HG03108 (cell line): ENCODE results near the gene ARID3C.
A peak's percentile ranks its signal among the peaks of the same experiment; 100 is the strongest.
"Not testable (repeated sequence)": the region's sequence is repeated elsewhere in the genome, so short reads cannot be mapped to it uniquely, and the experiment has no call there.

Experiments used
- ATAC-seq: cut with Tn5 transposase; IDR thresholded peaks from one replicate; pipeline ENCODE4 v1.9.1; 2021; ENCODE audit warnings: moderate library complexity; ENCODE audit not compliant: unreplicated experiment

ARID3C gene

DNA sequence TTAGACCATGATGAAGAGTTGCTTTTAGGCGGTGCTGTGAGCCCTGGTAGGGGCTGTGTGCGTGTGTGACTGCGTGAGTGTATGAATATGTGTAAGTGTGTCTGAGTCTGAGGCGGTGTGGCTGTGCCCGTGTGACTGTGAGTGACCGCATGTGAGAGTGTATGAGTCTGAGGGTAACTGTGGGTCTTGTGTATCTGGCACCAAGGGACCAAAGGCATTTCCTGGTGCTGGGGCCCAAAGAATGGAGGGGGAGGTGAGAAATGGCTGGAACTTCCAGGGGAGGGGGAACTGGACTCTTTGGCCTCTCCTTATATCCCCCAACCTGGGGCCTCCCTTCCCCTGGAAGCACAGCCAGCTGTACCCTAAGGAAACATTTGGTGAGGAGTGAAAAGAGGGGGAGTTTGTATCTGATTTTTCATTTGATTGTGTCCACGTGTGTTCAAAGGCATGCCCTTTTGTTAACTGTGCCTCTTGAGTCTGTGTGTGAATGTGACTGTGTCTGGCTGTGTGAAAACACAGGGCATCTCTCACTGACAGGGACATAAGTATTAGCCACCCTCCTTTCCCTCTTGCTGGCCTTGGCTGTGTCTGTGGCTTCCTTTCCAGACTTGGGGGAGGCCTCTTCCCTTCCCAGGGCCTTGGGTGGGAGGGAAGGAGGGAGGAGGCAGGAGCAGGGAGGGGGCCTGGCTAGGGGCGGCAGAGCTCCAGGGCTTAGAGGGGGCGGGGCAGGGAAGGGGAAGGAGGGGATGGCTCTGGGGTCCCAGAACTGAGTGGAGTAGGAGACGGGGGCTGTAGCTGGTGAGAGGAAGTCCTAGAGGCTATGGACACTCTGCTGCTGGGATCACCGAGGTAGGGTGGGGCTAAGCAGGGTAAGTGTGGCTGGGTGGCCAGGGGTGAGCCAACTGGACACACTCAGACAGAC lies 24.5 kb upstream of the ARID3C start:
- ATAC-seq: no peak

DNA sequence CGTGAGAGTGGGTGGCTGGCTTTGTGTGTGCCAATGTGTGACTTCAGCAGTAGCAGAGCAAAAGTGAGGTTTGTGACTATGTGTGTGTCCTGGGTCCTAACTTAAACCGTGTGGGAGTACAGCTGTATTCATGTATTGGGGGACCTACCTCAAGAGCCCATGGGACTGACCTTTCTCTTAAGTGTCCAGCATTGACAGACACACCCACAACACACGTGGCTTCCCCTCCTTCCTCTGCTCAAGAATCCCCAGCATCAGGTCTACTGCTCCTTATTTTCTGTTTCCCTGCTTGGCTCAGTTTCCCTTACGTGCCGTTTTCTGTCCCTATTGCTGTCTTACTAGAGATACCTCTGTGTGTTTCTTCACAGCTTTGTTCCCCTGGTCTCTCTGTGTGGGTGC lies 23.7 kb upstream of the ARID3C start:
- ATAC-seq: no peak

DNA sequence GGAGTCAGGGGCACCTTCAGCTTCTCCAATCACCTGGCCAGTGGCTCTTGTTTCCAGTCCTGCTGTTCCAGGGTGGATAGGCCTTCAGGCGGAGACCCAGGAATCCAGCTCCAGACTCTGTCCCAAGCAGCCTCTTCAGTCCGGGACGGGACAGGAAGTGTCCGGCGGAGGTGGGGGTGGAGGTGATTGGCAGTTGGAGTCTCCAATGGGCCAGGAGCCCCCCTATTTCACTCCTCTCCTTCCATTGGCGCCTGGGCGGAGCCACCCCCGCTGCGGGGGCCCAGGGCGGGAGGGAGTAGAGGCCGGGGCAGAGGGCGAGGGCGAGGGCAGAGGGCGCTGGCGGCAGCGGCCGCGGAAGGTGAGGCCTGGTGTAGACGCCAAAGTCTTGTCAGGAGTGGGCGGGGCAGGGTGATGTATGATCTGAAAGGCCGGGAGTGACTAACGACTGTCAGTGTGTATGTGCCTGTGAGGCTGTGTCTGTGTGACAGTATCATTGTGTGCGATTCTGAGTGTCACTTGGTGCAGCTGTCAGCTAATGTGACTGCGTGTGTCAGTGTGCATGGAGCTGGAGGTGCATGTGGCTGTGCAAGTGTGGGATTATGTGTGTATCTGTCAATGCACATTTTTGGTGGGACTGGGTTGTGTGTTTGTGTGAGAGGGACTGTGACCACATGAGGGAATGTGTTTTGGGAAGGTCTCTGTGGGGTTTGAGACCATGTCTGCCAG lies 23.2 kb upstream of the ARID3C start, which contains the start of gene IL11RA:
Gene IL11RA, plus strand, starts transcription at position 310 of the 726 bp plus-strand sequence. CDS start 3,033 bp downstream, outside the sequence.
- no peak for ATAC-seq

DNA sequence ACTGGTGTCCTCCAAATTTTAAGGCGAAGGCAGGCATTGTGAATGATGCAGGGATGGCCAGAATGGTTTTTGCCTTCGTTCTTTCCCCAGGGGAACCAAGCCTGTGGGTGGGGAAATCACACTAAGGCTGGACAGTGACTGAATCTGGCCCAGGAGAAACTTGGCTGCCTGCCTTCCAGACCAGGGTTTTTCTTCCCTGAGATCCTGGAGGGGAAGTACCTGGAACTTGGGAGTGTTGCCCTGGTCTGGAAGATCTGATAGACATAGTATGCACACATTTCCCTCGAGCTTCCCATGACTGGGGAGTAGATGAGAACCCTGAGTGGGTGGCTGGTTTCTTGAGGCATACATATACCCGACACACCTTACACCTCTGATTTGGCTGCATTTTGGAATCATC lies 22.5 kb upstream of the ARID3C start:
- no peak for ATAC-seq

DNA sequence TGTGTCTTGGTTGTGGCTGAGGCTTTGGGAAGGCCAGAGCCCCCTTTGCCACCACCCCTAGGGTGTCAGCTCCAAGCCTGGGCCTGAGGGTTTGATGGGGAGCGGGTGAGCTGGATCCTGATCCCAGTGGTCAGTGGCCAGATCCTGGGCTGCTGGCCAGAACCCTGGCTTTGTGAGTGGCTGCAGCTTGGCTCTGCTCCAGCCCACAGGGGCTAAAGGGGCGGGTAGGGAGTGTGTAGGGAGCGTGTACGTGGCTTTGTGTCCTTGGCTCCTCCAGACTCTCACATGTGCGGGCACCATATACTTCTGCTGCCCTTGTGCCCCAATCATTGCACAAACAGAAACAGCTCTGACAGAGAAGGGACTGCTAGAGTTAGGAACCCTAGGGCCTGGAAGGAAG lies 21.9 kb upstream of the ARID3C start:
- ATAC-seq: no peak

DNA sequence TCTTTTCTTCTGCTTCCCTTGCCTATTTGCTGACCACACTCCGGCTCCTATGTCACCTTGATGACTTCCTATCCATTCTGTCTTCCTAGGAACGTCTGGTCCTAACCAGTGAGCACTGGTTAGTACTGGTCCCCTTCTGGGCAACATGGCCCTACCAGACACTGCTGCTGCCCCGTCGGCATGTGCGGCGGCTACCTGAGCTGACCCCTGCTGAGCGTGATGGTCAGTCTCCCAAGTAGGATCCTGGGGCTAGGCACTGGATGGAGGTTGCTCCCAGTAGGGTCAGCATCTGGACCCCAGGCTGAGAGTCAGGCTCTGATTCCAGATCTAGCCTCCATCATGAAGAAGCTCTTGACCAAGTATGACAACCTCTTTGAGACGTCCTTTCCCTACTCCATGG lies 19.8 kb upstream of the ARID3C start:
- no peak for ATAC-seq

DNA sequence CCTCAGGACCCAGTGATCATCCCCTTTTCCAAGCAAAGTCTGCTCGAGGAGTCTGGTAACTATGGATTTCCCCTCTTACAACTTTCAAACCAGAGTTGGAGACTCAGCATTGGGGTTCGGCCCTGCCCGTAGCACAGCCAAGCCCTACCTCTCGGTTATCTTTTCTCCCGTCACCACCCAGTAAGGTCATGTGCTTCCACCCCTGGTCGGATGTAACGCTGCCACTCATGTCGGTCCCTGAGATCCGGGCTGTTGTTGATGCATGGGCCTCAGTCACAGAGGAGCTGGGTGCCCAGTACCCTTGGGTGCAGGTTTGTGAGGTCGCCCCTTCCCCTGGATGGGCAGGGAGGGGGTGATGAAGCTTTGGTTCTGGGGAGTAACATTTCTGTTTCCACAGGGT lies 18.8 kb upstream of the ARID3C start:
- ATAC-seq: no peak

DNA sequence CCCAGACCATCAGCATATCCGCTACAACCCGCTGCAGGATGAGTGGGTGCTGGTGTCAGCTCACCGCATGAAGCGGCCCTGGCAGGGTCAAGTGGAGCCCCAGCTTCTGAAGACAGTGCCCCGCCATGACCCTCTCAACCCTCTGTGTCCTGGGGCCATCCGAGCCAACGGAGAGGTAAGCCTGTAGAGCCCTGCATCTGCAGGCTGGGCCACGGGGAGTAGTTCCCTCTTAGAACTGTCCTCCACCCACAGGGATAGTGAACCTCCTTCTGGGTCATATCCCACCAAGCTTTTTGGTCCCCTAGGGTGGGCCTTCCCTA lies 18.2 kb upstream of the ARID3C start:
- peak; percentile 22 for ATAC-seq

DNA sequence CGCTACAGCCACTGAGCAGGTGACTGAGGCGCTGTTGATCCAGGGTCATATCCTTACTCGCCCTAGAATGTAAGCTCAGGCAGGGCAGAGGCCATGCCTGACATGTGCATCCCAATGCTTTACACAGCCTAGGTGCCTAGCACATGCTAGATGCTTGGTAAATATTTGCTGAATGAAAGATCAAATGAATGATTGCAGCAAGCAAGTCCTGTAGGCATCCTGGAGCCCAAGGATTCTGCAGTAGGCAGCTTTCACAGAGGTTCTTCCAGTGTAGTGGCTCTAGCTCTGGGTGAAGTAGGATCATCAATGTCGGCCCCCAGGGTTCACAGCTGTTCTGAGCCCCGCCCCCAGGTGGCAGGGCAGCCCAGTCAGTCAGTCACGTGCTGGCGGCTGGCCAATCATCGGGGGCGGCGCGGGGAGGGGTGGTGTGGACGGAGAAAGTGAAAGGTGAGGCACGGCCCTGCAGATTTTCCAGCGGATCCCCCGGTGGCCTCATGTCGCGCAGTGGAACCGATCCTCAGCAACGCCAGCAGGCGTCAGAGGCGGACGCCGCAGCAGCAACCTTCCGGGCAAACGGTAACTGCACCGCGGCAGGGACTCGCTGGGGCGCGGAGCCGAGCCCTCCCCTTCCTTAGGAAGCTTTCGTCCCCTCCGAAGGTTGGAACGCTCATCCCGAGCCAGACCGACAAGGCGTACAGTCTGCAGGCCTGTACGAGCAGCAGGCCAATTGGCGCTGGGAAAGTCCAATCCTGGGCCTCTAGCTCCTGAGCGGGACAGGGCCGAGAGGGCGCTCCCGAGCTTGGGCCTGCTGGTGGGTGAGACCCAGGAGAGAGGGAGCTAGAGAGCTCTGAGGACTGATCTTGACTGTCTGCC lies 17.6 kb upstream of the ARID3C start, which contains the start of gene GALT:
Gene GALT, plus strand, starts transcription at position 465 of the 873 bp plus-strand sequence. Its CDS starts 30 bp downstream, at position 495.
- ATAC-seq: peak; percentile 81

DNA sequence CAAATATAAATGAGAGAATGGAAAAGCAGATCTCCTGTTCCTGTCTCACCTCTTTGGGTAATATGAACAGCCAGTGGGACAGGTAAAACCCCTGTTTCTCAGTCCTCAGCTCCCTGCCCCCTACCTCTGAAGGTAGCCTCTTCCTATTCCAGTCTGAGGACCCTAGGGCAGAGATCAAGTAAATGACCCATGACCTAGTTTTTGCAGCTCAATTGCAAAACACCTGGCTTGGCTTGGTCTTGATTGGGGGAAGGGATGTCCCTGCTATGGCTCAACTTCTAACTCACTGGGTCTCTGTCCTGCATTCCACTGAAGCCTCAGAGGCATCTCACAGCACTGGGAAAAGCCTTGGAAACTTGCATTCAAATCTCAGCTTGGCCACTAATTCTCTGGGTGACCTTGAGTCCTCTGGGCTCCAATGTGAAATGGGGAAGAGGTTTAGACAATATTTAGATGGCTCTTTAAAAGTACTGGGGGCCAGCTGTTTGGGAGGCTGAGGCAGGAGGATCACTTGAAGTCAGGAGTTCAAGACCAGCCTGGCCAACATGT lies 16.0 kb upstream of the ARID3C start:
- no peak for ATAC-seq

DNA sequence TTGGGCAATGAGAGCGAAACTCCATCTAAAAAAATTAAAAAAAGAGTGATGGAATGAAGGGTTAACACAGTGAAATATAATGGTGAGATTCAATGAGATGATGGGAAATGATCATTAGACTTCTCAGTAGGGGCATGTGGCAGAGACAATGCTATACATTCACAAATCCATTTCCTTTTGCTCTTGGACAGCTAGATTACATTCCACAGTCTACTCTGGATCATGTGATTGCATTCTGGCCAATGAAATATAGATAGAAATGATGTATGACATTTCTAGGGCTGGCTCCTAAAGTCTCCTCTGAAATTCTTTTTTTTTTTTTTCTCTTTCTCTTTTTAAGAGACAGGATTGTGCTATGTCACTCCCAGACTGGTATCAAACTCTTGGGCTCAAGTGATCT lies 13.8 kb upstream of the ARID3C start:
- no peak for ATAC-seq

DNA sequence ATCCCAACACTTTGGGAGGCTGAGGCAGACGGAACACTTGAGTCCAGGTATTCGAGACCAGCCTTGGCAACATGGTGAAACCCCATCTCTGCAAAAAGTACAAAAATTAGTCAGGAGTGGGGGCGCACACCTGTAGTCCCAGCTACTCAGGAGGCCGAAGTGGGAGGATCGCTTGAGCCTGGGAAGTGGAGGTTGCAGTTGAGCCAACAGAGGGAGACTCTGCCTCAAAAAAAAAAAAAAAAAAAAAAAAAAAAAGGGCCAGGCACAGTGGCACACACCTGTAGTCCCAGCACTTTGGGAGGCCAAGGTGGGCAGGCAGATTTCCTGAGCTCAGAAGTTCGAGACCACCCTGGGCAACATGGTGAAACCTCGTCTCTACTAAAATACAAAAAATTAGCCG lies 10.5 kb upstream of the ARID3C start:
- not testable (repeated sequence) for ATAC-seq

DNA sequence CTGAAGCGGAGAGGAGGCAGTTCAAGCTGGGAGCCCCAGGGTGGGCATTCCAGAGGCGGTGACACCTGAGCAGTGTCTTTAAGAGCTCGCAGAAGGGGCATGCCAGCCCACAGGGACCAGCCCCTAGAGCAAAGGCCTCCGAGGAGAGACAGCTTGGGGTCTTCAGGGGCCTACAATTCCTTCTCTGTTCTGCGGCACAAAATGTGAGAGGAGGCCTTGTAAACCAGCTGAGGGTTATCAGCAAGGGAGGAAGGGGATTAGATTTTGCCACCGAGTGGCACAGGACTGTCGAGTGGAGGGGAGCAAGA lies 9.2 kb upstream of the ARID3C start:
- ATAC-seq: no peak

DNA sequence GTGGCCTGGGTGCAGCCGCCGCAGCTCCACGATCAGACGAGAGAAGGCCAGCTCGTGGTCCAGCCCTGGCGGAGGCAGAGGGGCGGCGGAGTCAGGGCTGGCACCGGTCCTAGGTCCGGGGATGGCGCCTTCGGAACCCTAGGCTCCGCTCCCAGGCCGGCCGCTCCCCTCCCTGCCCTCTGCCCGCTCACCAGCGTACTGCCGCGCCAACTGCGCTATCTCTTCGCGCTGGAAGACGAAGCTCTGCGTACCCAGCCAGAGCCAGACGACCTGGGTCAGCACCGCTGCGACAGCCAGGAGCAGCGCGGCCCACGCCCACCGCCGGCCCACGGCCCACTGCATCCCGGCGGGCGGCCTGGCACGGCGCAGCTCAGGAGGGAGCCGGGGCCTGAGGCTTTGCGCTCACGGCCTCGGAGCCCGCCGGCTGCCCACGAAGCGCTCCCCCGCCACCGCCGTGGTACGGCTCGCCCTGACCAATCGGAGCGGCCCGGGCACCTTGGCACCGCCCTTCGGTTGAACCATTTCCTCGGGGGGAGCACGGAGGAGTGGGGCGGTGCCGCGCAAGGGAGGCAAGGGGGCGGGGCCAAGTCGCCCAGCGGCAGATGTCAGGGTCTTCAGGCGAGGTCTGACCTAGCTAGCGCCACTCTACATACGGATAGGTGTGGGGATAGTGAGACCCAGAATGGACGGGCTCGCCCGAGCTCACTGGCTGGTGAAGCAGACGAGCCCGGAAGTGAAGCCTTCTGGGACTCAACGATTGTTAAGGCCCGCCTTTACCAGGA lies 8.7 kb upstream of the ARID3C start, which contains the start of gene SIGMAR1:
Gene SIGMAR1, minus strand, starts transcription at position 432 of the 782 bp plus-strand sequence. Its CDS starts 90 bp downstream, at position 342.
- ATAC-seq: peak; percentile 92

DNA sequence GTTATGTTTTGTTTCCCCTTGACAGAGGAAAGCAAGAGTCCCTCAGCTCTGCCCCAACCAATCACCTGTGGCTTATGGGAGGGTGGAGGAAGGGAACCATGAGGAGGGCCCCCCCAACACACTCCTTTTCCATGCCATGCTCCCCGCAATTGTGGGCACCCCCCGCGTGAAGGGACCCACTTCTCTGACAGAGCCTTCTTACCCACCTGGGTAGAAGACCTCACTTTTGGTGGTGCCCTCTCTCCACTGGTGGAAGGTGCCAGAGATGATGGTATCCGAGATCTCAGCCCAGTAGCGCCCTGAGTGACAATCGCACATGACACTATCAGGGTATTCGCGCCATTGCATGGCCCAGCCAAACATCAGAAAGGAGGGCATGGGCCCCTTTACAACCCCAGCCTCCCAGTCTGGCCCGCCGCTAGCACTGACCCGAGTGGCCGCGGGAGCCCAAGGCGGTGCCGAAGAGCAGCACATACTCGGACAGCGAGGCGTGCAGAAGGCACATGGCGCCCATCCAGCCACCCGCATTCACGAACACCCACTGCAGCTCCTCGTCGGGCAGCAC lies 8.0 kb upstream of the ARID3C start:
- ATAC-seq: no peak

DNA sequence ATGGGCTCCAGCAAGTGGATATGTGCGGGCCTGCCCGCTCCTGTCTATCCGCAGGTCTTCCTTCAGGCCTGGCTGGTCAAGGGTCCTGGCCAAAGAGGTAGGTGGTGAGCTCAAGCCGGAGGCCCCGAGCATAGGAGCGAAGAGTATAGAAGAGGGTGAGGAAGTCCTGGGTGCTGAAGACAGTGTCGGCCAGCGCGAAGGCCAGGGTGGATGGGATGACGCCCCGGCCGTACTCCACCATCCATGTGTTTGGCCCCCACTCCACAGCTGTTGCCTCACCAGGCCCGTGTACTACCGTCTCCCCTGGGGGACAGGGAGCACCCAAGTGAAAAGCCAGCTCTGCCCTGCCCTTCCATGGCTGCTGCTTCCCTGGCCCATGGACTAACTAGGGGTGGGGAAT lies 6.7 kb upstream of the ARID3C start:
- no peak for ATAC-seq

DNA sequence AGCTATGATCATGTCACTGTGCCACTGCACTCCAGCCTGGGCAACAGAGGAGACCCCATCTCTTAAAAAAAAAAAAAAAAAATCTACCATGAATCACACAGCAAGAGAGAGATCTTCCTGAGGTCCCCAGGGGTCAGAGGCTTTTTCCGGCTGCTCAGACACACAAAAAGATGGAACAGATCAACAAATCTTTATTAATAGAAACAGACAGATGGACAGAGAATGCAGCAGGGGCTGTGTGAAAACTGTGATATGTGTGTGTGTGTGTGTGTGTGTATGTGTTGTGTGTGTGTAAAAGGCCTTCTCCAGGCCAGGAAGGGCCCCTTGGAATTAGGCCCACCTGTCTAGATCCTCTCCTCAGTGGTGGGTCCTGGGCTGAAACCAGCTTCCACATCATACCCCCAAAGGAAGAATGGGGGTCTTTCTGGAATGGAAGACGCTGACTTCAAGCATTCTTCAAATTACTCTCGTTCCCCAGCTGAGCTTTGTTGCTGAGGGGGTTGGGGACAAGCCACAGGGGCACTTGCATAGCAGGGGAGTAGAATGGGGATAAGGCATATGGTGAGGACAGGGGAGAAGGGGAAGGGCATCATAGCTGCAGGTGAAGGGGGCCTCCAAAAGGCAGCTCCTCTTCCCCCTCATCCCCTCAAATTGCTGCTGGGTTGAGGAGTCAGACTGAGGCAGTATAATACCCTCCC lies 5.8 kb upstream of the ARID3C start:
- no peak for ATAC-seq

DNA sequence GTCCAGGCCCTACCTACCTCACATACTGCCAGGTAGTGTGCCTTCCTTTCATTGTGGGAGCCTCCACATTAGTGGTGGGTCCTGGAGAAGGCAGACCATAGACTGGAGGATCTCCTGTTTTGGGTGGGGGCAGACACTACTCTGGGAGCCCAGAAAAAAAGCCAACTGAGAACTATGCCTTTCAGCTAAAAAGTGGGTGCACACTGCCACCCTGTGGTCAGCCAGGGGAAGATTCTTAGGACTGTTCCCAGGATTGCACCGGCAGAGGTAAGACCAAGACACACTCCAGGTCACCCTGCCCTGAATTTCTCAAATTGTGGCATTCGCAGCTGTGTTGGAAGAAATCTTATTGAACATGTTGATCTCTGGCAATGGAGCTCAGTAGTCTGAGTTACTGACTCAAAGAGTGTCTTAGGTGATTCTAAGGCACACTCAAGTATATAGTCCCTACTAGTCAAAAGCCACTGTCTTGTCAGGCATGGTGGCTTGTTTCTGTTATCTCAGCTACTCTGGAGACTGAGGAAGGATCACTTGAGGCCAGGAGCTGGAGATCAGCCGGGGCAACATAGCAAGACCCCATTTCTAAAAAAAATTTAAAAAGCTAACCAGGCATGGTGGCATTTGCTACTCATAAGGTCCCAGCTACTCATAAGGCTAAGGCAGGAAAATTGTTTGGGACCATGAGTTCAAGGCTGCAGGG lies 5.1 kb upstream of the ARID3C start:
- ATAC-seq: no peak

DNA sequence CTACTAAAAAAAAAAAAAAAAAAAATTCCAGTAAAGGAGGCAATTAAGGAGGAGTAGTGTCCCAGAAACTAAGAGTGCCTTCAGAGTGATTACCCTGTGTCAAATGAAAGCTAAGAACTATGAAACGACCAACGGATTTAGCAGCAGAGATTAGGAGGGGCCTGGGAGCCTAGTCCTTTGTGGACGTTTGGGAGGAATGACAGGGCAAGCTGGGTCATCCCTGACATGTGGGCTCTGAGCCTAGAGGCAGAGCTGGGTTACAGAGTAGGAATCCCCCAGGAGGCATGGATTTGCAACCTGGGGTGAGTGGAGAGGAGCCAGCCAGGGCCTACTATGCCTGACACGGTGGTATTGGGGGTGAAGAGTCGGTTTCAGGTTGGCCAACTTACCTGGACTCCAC lies 4.3 kb upstream of the ARID3C start:
- no peak for ATAC-seq
